SHP77 (cell line): ENCODE results near the gene PPEF1.
A peak's percentile ranks its signal among the peaks of the same experiment; 100 is the strongest.

ENCODE experiments used
- DNase-seq, 2 experiments: peaks; one replicate each; lab custom pipeline; 2025; lab: John Stamatoyannopoulos, UW

PPEF1 gene, protein sequence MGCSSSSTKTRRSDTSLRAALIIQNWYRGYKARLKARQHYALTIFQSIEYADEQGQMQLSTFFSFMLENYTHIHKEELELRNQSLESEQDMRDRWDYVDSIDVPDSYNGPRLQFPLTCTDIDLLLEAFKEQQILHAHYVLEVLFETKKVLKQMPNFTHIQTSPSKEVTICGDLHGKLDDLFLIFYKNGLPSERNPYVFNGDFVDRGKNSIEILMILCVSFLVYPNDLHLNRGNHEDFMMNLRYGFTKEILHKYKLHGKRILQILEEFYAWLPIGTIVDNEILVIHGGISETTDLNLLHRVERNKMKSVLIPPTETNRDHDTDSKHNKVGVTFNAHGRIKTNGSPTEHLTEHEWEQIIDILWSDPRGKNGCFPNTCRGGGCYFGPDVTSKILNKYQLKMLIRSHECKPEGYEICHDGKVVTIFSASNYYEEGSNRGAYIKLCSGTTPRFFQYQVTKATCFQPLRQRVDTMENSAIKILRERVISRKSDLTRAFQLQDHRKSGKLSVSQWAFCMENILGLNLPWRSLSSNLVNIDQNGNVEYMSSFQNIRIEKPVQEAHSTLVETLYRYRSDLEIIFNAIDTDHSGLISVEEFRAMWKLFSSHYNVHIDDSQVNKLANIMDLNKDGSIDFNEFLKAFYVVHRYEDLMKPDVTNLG

DNA sequence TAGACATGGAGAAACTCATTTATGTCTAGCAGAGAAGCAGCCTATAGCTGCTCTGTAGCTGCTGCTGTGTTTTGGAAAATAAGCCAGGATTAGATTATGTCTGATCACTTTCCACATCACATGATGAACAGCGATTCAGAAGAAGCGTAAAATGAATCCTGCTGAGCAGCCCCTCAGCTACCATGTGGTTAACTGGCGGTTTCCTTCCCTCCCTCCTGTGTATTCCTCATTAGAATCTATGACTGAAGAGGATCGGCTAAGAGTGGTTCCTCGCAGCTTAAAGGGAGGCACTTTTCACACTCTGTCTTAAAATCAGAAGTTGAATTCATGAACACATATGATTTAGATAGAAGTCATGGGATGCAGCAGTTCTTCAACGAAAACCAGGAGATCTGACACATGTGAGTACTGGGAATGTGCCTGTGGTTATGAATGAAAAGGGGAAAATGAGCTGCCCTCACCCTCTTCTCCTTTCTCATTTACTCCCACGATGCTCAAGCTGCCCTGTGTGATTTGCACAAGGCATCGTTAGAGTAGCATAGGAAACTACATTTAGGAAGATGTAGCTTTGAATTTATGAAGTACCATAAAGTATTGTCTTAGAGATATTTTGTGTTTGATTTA, at the start of gene PPEF1:
PPEF1 (plus strand) TSS at position 220 of the 624 bp plus-strand sequence; CDS start at position 356, 136 bp downstream.
- DNase-seq: no peak

DNA sequence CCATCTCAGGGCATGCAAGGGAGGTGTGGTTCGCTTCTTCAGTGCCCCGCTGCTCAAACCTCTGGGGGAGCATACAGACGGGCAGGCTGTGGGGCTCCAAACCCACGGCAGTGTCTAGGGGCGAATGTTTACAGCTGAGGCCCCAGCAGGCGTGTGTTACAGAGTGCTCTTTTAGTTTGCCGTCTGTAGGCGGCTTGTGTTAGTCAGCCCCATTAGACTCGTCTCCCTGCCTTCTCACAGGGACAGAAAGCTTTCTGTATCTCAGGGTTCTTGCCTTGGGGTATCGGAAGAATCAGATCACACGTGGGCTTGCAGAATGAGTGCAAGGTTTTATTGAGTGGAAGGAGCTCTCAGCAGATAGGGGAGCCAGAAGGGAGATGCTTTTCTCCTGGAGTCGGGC, 46.2 kb upstream of the PPEF1 start:
- no peak for DNase-seq

DNA sequence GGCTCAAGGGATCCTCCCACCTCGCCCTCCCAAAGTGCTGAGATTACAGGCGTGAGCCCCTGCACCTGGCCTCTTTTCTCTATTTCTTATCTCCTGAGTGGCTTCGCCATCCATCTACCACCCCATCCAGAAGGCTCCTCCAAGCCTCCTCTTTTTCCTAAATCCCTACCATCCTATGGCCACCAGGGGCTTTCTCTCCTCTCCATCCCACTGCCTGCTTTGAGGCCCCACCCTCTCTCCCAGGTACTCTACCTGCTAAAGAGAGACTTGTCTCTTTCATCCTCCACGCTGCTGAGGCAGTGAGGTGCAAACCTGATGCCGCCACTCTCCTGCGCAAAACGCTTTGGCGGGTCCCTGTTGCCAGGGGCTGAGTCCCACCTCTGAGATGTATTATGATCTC, 42.5 kb upstream of the PPEF1 start:
- no peak for DNase-seq

DNA sequence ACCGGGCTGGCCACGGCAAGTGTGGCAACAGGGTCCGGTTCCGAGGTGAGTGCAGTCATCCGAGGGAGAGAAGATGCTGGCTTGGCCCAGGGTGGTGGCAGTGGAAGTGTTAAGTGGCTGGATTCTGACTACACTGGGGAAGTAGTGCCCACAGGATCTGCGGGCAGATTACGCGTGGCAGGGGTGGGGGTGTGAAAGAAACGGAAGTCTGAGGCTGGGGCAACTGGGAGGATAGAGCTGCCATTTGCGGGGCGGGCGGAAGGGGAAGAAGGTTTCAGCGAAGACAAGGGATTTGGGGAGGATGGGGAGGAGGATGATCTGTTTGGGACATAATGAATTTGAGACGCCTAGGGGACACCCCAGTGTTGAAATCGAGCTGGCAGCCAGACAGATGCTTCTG, 40.8 kb upstream of the PPEF1 start:
- no peak for DNase-seq

DNA sequence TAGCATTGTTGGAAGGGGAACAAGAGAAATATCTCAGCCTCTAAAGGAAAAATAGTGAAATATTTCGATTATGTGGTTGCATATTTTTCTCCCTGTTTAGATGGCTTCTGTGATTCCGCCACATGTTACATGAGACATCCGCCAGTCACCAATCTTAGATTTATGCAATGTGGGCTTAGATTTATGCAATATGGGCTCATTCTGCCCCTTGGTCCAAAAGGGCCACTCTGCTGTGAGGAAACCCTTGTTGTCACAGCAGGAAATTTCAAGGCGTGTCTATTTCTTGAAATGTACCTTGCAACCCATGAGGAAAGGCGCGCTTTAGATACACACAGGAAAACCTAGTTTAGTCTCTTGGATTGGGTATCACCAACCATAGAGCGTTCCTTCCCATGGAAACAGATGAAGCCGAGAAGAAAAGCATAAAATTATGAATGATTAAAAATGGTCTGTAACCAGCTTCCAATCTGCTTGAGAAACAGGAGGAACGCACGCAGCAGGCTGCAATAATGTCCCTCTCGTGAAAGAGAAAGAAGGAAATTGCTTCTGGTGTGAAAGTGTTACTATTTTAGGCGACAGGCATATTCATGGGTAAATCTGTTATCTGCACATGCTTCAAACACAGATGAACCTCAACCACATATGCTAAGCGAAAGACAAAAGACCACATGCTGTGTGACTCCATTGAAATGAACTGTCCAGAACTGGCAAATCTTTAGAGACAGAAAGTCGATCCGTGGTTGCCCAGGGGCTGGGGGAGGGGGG, 39.2 kb upstream of the PPEF1 start:
- no peak for DNase-seq

DNA sequence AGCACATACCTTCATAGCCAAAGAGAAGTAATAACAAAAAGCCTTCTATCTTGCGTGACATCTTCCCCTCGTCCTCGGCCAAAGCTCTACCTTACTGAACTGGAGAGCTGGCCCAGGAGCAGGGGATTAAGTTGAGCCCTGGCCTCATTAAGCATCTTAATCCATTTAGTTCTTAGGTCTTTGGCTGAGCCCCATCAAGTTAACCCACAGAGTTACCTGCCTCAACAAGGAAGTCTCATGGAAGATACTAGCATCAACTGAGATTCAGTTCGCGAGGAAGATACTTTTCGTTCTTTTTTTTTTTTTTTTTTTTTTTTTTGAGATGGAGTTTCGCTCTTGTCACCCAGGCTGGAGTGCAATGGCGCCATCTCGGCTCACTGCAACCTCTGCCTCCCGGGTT, 35.4 kb upstream of the PPEF1 start, which contains the start of gene RS1:
RS1 (minus strand) TSS at position 101 of the 400 bp plus-strand sequence; CDS start at position 61, 40 bp downstream.
- DNase-seq: no peak

DNA sequence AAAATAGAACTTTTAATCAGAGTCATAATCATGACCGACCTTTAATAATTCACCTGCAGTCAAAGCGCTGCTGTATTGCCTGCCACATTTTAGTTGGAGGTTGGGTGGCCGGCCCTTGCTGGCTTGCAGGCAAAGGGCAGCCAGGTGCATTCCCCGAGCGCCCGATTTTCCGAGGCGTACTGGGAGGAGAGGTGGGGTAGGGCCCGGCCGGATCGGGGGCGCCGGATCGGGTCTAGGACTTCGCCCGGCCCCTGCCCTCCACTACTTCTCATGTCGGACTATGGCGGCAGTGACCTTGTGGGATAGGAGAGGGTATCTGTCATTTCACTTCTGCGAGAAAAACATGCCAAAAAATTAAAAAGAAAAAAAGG, 33.0 kb upstream of the PPEF1 start:
- DNase-seq: no peak

DNA sequence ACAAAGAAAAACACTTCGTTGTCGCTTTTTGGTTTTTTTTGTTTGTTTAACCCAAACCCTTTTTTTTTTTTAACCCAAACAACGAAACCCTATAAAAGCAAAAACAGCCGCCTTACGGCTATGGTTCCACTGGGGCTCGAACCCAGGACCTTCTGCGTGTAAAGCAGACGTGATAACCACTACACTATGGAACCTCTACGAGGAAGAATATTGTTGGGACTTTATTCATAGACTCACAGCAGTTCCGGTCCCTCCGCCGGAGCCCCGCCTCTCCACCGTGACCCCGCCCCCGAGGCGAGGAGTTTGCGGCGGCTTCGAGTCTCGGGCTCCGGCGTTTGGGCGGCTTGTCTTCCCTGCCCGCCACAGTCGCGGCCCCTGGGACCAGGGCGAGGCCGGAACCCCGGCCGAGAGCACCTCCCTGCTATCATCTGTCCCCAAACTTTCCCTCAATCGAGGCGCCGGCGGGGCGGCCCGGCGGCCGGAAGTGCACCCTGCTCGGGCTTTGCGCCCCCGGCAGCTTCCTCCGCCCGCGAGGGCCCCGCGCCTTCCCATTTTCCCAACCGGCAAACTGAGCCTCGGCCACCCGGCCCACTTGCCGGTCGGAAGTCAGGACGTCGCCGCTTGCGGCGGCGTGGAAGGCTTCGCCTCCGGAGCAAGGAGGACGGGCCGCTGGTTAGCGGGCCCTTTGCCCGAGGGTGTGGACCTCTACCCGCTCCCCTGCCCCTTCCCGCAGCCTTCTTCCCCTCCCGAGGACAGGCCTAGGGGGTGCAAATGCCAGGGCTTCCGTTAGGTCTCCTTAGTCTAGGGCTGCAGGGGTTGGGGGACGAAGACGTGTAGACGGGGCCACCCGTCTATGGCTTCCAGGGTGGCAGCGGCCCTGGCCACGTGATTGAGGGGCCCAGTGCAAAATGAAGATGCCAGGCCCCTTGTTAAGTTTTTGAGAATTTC, 32.4 kb upstream of the PPEF1 start:
- peak; percentile 11 to 48 for DNase-seq

DNA sequence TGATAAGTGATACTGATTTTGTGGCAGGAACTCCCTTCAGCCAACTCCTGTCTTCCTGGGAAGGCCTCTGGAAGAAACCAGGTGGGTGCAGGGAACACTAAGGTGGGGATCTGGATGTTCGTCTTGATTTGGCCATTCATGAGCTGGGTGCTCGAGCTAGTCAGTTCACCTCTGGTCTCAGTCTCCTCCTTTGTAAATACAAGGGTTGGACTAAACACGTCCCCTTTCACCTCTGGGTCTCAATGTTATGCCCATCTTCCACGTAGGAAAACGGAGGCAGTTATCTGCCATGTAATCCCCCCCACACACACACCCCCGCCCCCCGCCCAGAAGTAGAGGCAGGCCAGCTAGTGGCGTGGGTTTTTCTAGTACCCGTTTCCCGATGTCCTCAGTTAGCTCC, 31.4 kb upstream of the PPEF1 start:
- no peak for DNase-seq

DNA sequence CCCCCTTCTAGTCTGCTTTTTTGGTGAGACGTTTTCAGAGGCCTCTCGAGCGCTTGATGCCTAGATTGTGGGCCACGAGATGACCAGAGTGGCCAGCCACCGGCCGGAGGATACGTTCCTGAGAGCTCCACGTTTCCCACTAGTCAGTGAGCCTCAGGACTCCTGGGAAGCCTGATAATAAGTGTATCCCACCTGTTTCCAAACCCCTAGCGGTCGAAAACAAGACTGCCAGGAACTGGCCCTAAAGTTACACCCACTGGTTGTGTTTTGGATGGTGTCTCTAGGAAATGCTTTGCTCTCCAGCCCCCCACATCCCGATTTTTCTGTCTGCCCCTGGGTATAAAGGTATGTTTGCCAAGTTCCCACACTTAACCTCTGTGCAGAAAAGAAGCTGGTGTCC, 31.0 kb upstream of the PPEF1 start:
- DNase-seq: no peak

DNA sequence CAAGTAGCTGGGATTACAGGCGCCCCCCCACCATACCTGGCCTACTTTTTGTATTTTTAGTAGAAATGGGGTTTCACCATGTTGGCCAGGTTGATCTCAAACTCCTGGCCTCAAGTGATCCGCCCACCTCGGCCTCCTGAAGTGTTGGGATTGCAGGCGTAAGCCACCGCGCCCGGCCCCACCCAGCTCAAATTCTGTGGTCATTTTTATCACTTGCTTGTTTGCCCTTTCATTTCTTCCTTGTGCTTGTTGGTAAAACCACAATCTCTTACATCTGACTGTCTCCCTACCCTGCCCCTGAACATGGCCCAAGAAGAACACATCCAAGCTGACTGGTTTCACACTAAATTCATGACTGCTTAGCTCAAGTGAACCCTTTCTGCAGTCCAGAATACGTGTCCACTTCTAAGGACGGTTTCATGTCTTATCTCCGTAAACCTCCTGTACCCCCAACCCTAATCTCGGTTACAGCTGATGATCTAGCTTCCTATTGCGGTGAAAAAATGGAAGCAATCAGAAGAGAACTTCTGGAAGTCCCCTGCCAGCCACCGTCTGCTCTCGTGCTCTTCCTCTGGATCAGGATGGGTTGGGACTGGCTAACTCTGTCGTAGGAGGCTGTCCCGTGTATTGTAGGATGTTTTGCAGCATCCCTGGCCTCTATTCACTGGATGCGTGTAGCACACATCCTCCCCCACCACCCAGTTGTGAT, 30.1 kb upstream of the PPEF1 start:
- DNase-seq: no peak

DNA sequence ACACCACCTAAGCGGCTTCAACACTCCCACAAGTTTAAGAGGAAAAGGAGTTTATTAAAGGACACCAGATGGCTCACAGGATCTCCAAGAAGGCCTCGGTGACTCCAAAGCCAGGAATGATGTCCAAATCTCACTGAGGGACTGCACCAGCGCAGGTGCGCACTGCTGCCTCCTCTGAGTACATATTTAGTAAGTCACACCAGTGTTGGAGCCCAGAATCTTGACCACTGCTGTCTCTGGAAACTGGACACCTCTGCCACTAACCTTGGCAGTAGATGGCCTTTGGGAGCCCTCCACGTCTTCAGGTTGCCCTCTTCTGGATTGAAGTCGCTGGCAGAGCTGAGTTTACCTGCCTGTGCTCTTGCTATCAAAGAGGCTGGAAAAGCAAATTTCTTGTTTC, 25.4 kb upstream of the PPEF1 start:
- DNase-seq: no peak

DNA sequence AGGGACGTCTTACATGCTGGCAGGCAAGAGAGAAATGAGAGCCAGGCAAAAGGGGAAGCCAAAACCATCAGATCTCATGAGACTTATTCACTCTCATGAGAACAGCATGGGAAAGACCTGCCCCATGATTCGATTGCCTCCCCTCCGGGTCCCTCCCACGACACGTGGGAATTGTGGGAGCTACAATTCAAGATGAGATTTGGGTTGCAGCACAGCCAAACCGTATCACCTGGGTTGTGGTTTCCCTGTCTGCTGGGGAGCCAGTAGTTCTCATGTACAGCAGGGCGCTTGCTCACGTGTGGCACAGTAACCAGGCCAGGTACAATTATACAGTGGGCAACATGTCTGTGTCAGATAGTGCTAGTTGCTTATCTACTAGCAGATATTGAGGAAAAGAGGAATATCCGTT, 24.5 kb upstream of the PPEF1 start:
- no peak for DNase-seq

DNA sequence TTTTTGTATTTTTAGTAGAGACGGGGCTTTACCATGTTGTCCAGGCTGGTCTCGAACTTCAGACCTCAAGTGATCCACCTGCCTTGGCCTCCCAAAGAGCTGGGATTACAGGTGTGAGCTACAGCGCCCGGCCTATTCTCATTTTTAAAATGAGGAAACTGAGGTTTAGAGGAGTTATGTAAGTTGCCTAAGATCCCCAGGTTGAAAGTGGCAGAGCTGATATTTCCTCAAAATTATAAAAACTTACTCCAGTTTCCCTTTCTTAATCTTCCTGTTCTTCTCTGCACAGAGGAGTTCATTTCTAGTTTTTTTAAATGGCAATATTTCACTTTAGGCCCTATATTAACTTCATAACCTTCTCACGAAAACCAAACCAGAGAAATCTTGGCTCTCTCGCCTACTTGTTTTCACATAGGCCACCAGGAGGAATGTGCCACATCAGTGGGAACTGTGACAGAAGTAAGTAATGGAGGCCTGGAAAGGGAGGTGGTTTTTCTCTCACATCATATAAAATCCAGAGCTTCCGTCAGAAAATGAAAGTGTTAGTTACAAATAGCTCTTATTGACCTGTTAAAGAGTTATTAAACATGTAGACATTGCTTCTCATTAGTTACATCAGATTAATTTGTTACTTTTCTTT, 19.5 kb upstream of the PPEF1 start:
- no peak for DNase-seq

DNA sequence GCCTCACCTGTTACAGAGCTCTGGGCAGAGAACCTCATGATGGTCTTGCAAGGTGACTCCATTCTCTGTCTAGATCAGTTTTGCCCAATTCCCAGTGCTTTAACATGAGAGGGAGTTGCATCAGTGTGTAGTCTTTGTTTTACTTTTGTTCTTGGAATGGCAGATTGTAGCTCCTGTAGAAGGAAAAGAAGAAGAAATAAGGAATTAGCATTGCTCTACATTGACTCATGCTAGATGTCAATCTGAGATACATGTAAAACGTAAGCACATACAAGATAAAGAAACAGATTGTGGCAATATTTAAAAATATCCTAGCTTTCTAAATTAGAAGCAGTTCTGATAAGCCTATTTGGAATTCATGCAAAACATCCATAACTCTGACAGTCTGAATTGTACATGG, 16.0 kb upstream of the PPEF1 start:
- DNase-seq: no peak

DNA sequence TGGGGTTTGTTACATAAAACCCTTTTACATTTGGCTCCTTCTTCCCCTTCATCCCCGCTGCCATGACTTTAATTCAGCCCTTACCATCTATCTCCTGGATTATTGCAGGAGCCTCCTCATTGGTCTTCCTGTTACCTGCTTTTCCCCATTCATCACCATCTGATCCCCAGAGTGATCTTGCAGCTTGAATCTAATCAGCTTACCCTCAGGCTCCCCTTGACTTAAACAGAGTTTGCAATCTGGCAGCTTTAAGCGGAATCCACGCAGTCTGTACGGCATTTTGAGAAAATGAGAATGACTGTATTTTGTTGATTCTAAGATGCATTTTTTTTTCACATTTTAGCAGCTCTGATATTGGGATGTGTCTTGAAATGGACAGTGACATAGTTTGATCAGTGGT, 14.9 kb upstream of the PPEF1 start:
- DNase-seq: no peak

DNA sequence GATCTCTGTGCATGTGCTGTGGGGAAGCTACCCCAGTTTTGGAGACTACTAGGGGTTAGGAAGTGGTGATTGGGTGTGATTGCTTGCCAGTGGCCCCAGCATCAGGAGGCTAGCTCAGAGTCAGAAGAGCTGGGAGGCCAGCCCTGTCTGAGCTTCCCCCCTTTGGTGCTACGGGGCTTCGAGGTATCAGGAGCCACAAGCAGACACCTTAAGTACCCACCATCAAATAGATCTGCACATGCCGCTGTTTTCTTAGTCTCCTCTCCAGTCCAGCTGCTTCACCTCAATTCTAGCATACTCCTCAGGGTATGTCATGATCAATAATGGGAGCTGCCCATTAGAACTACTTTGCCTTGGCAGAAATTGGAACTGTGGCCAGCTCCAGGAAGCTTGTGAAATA, 10.8 kb upstream of the PPEF1 start:
- no peak for DNase-seq

DNA sequence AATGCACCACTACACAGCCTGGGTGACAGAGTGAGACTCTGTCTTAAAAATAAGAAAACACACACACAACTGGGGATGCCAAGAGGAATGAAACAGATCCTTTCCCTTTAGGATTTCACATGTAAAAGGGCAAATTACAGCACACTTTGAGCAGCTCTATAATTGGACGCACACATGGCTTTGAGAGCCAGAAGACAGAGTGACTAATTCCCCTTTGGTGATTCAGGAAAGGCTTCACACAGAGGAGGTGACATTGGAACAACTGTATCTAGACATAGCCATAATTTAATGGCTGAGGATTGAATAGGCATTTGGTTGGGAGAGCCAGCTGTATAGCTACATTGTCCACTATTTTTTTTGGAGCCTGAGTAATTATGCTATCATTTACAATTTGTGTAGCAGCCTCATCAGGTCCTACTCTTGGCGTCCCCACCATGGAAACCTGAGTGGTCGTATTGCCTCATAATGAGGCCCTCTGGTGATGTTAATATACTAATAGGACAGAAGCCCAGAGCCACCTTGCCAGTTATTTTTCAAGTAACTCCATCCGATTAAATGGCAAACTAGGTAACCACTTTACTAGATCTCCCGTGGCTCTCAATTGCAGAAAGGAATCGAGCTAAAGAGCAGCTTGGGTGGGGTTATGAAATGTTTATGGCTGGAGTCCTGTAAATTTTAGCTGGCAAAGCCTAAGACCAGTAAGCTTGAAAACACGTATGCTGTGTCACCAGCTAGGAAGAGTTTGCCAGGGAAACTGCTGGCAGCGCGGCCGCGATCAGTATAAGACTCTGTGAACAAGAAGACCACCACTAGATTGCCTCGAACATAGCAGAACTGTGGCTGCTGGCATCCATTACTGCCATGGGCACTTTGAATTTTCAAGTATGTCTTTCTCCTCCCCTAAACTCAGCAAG, 8.5 kb upstream of the PPEF1 start:
- no peak for DNase-seq
